Germinal center (tissue), 1 donor: ENCODE data around the gene NCR3LG1.

Experiments used
- DNase-seq: peaks from one replicate; pipeline ENCODE4 v3.0.0; 2012; ENCODE audit warnings: mixed read lengths, low spot score

Gene NCR3LG1, protein sequence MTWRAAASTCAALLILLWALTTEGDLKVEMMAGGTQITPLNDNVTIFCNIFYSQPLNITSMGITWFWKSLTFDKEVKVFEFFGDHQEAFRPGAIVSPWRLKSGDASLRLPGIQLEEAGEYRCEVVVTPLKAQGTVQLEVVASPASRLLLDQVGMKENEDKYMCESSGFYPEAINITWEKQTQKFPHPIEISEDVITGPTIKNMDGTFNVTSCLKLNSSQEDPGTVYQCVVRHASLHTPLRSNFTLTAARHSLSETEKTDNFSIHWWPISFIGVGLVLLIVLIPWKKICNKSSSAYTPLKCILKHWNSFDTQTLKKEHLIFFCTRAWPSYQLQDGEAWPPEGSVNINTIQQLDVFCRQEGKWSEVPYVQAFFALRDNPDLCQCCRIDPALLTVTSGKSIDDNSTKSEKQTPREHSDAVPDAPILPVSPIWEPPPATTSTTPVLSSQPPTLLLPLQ

DNA sequence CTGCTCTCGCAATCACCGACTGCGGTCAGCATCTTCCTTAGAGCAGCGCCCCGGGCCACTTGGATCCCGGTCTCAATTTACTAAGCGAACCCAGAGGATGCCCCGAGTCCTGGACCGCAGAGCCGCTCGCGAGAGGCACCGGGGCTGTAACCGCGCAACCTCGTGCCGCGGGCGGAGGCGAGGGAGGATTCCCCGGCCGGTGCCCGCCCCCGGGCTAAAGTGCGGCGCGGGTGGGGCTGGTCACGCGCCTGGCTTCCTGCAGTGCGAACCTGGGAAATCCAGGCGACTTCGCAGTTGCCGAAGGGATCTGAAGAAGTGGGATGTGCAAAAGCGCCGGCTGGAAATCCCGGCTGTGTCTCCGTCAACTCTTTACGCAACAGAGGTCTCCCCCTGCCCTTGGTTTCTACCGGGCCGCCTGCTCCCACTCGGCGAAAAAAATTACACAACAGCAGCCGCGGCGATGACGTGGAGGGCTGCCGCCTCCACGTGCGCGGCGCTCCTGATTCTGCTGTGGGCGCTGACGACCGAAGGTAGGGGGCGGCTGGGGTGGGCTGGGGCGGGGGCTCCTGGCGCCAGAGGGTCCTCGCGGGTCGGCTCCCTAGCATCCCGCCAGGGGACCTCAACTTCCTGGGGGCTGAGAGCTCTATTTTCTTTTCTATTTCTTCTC is at the start of gene NCR3LG1:
Gene NCR3LG1 (plus strand): TSS at position 291 of the 667 bp plus-strand sequence. CDS start 170 bp downstream, at position 461.
- peak; percentile 59 for DNase-seq

DNA sequence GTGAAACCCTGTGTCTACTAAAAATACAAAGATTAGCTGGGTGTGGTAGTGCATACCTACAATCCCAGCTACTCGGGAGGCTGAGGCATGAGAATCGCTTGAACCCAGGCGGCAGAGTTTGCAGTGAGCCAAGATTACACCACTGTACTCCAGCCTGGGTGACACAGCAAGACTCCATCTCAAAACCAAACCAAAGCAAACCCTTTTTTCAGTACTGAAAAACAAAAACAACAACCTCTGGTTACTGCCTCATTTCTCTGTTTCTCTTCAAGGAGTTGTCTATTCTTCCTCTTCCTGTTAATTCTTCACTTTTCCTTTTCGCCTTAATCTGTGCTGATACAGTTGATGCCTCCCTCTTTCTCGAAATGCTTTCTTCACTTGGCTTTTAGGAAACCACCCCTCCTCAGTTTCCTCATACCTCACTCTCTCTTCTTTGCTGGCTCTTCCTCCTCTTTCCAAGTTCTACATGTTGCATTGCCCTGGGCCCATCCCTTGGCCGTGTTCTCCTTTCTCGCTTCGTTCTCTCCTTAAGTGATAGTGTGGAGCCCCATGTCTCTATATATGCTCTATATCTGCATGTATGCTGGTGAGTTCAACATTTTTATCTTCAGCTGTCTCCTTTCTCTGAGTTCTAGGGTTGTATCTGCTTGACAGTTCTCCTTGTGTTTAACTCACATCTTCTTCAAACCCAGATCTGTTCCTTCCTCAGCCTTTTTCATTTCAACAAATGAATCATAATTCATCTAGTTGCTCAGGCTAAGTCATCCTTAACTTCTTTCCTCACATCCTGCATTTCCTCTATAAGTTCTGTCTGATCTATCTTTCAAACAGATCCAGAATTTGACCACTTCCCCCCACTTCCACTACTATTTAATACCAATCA is 38.0 kb upstream of the NCR3LG1 start:
- DNase-seq, result no peak

- no peak for DNase-seq
Measured at GRCh38 chr11:17314232-17314547, 37.4 kb upstream of the NCR3LG1 start.

GRCh38 chr11:17314904-17315426 is 36.6 kb upstream of the NCR3LG1 start:
- no peak for DNase-seq

DNA sequence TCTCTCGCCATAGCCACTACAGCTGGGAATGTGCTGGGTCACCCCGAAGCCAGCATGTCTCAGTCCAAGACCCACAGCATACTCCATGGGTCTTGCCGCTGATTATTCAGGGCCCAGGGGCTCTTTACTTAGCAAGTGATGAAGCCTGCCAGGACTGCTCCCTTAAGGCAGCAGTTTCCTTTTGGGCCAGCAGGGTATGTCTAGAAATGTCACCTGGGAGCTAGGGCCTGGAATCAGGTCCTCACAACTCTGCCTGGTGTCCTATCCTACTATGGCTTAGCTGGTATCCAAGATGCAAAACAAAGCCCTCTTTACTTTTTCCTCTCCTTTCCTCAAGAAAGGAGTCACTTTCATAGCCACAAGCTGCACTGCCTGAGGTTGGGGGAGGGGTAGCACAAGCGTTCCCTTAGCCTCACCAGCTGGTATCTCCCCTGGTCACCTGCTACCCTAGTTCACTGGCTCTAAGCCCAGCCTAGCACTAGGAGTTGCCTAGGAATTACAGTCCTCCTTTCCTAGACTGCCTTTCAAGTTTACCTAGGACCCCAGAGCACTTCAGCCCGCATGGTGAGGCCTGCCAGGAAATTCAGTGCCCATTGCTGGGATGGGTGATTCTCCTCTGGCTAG is 22.6 kb upstream of the NCR3LG1 start:
- no peak for DNase-seq

DNA sequence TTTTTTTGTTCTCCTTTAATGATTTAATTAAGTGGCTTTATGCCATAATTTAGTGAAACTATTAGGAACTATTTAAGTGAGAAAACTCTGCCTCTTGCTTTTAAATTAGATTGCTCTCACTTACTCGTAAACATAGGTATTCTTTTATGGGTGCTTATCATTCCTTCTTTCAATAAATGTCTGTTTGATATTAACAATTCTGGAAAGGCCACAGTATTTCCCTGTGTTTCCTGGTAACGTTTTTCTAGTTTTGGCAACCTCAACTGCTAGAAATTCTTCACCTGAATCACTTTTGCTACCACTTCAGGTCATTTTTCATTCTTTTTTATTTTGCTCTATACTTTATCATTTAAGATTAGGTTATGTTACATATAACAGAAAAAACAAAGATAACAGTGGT is 19.9 kb upstream of the NCR3LG1 start:
- no peak for DNase-seq

GRCh38 chr11:17333799-17334586 is 17.6 kb upstream of the NCR3LG1 start:
- no peak for DNase-seq

GRCh38 chr11:17343257-17343656 is 8.3 kb upstream of the NCR3LG1 start:
- DNase-seq, result no peak

DNA sequence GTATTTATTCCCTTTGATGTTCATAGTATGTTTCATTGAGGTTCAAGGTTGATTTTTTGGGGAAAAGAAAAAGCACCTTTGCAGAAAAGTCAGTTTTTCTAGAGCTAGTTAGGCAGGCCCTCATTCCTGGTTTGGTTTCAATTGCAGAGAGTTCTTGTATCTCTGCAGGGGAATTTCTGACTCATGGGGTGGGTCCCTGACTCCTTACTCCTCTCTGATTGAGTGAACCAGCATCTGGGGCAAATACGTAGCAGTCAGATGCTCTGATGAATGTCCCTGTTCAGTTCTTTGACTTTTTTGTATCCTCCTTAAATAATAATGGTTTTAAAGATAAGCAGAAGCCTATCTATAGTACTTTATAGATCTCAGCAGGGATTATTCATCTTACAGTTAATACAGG is 7.7 kb upstream of the NCR3LG1 start:
- no peak for DNase-seq

GRCh38 chr11:17347676-17348075 is 3.9 kb upstream of the NCR3LG1 start:
- DNase-seq, result no peak

DNA sequence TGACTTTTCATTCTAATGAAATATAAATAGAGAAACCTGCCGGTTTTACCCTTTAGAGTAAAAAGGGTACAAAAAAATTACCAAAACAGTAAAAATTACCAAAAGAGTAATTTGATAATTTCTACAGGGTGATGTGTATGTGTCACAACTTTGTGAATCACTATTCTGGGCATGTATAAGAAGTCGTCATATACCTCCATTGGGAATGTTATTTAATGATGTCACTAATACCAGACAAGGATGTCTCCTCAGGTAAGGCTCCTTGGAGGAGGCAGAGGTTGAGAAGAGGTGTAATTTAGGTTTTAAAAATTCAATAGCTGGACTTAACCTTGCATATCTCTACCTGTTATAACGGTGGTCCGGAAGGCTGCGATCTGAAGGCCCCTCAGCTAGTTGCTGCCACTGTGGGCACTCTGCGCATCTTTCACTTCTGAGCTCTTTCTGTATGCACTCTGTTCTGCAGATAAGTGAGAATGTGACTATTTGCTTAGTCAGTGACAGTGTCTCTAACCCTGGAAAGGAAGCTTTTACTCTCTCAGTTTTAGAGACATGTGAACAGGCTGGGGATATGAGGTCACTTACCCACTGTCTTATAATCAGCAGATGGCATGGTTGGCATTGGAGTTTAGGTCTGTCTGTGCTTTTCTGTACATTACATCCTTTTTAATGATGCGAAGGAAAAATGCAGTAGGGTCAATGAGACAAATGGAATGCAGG is 987 bp upstream of the NCR3LG1 start:
- no peak for DNase-seq

- peak; percentile 14 for DNase-seq
Measured at GRCh38 chr11:17351172-17351509, 459 bp upstream of the NCR3LG1 start.

GRCh38 chr11:17352950-17353820 is 1.6 kb downstream of the NCR3LG1 start:
- peak; percentile 43 for DNase-seq

DNA sequence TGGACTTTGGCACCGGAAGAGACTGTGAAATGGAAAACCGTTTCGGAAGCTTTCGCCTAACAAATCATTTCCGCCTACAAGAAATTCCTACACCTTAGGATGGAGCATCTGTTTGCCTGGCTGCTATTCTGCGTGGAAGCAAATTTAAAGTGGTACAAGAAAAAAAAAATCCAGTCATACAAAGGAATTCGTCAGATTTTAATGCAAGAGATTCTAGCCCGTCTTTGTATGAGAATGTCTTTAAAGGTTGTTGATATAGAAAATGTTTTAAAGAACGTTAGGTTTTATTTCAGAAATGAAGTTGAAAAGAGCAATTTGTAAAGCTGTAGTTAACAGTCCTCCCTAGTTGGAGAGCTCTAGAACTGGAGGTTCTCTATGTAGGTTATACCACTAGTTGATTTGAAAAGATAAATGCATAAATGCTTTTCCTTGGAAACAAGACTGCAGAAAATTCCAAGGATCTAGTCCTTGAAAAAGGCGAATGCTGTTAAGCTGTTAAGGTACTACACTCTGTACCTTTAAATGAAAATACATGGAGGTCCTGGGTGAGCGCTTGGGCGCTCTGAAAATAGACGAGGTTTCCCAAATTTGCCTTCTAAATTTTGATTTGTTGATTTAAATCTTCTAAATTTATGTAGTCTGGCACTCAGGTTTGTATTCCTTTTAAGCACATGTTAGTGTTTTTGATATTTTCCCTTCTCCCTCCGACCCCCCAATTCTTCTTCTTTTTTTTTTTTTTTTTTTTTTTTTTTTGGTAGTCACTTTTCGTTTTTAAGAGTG is 2.4 kb downstream of the NCR3LG1 start:
- DNase-seq, result peak; percentile 16

- DNase-seq, result peak; percentile 78
Measured at GRCh38 chr11:17354601-17354991, 3.0 kb downstream of the NCR3LG1 start.

GRCh38 chr11:17366495-17366894 is 14.9 kb downstream of the NCR3LG1 start:
- DNase-seq, result no peak

- no peak for DNase-seq
Measured at GRCh38 chr11:17368551-17368950, 17.0 kb downstream of the NCR3LG1 start.

DNA sequence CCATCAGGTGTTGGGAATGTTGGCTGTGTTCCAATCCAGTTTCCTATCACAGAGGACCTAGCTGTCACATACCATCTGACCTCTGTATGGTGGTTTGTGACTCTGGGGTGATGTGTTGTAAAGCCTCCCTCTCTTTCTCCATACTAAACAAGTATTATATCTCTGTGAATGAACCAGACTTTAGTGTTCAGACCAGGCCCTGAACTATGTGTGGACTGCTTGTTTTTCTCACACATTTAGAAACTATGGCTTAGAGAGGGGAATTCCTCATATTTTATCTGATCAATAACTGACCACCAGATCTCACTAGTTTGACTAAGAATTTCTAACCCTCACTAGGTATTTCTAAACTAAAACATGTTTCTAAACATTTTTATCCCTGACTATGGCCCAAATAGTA is 17.5 kb downstream of the NCR3LG1 start:
- no peak for DNase-seq
